Mammary epithelial cell (primary cell): ENCODE results near the gene CST9.

Source experiments
- CTCF ChIP-seq, 2 donors: IDR thresholded peaks in 1 of 2; conservative IDR thresholded peaks in 1 of 2; 2 replicates each; pipeline ENCODE4 v1.5.1; 2011 to 2012; ENCODE audit warnings: inconsistent platforms in 2 of 2, low read length in 2 of 2, mild to moderate bottlenecking in 2 of 2, control low read depth in 1 of 2, low read depth in 1 of 2; ENCODE audit not compliant: insufficient read depth in 1 of 2; ENCODE audit errors: extremely low read depth in 1 of 2
- EZH2 ChIP-seq: IDR thresholded peaks from 2 replicates; pipeline ENCODE4 v1.6.1; 2012; ENCODE audit warnings: low read length, inconsistent platforms, borderline replicate concordance

GRCh38 chr20:23628402-23629016 is 22.8 kb upstream of the CST9 start:
- no peak for TF ChIP-seq EZH2
- TF ChIP-seq CTCF (conservative IDR thresholded peaks at IDR 0.05 in 1 of 2, IDR thresholded peaks at IDR 0.05 in 1 of 2; ENCODE audit: extremely low read depth in 1 of 2, insufficient read depth in 1 of 2, low read depth in 1 of 2, low read length in 2 of 2), result no peak
